ENCODE results near the gene OR8J1. TPM values are rescaled to one million over a fixed set of nuclear protein-coding genes. Genes with fewer than 3 reads are reported as not detected.
"Not testable (repeated sequence)": the region's sequence is repeated elsewhere in the genome, so short reads cannot be mapped to it uniquely, and the experiment has no call there.

OR8J1 gene
- total and polyA plus RNA-seq, 9 donors: not detected

DNA sequence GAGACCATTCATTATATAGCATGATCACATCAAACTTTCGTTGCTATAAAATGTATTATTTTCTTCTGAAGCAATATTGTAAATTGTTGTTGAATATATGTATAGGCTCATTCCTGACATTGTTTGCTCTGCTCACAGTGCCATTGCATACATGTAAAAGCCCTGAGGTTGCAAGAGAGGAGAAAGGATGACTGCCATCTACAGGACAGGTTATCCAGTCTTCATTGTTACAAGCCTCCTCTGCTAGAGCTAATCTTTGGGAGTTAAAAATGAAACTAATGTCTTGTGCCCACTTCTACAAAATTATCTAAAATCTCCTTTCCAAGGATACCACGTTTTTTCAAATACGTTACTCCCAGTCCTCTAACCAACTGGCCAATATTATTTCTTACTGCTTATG lies 42.0 kb downstream of the OR8J1 start:
- Histone ChIP-seq H3K4me1 (ENCODE audit: control insufficient read depth, insufficient read depth, low read length) (no peaks in the 10 kb centered on the region), H3K27ac (ENCODE audit: low read length) (no peak overlapping the region), H3K36me3 (ENCODE audit: control insufficient read depth, insufficient read depth, low read length) (no peaks in the 10 kb centered on the region), H3K27me3 (ENCODE audit: control insufficient read depth, insufficient read depth, low read length) (no peaks in the 10 kb centered on the region), H3K9me3 (replicated peaks; ENCODE audit: control insufficient read depth, low read depth, low read length) (peaks cover 9% of the 10 kb centered on the region), H3K4me3 (ENCODE audit: low read length) (no peak overlapping the region)
- DNase-seq: no peak
- 61% methylated on average over 2 of the region's 3 CpGs for WGBS (ENCODE audit: insufficient coverage)

DNA sequence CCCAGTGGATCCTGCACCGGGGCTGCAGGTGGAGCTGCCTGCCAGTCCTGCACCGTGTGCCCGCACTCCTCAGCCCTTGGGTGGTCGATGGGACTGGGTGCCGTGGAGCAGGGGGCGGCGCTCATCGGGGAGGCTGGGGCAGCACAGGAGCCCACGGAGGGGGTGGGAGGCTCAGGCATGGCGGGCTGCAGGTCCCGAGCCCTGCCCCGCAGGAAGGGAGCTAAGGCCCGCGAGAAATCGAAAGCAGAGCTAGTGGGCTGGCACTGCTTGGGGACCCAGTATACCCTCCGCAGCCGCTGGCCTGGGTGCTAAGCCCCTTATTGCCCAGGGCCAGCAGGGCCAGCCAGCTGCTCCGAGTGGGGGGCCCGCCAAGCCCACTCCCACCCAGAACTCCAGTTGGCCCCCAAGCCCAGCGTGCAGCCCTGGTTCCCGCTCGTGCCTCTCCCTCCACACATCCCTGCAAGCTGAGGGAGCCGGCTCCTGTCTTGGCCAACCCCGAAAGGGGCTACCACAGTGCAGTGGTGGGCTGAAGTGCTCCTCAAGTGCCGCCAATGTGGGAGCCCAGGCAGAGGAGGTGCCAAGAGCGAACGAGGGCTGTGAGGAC lies 47.9 kb downstream of the OR8J1 start:
- H3K27ac ChIP-seq (ENCODE audit: low read length); H3K4me1 ChIP-seq (ENCODE audit: control insufficient read depth, insufficient read depth, low read length); H3K36me3 ChIP-seq (ENCODE audit: control insufficient read depth, insufficient read depth, low read length); DNase-seq; H3K4me3 ChIP-seq (ENCODE audit: low read length); H3K27me3 ChIP-seq (ENCODE audit: control insufficient read depth, insufficient read depth, low read length): not testable (repeated sequence)
- H3K9me3 ChIP-seq (replicated peaks; ENCODE audit: control insufficient read depth, low read depth, low read length): peaks cover 19% of the 10 kb centered on the region
- WGBS (ENCODE audit: insufficient coverage): 95% methylated on average over 24 of the region's 27 CpGs

DNA sequence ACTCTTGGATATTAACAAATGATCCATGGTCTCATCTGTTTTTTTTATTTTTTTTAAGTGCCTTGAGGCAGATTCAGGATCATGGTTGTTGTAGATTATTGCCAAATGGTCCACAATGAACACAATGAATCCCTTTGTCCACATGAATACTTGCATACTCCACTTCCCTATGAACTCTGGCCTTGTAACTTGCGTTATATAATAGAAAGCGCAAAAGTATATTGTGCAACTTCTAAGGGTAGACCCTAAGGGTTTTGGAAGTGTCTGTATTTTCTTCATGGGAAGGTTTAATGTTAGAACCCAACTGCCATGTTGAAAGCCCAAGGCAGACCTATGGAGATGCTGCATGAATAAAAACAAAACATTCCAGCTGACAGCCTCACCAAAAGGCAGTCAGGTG lies 50.3 kb downstream of the OR8J1 start:
- no peak for DNase-seq
- H3K27ac ChIP-seq (ENCODE audit: low read length): no peak overlapping the region
- peaks cover 23% of the 10 kb centered on the region for H3K9me3 ChIP-seq (replicated peaks; ENCODE audit: control insufficient read depth, low read depth, low read length)
- WGBS (ENCODE audit: insufficient coverage): no CpG with 5 or more reads among the region's 2 CpGs
- no peaks in the 10 kb centered on the region for H3K4me1 ChIP-seq (ENCODE audit: control insufficient read depth, insufficient read depth, low read length)
- no peak overlapping the region for H3K4me3 ChIP-seq (ENCODE audit: low read length)
- no peaks in the 10 kb centered on the region for H3K36me3 ChIP-seq (ENCODE audit: control insufficient read depth, insufficient read depth, low read length)
- H3K27me3 ChIP-seq (ENCODE audit: control insufficient read depth, insufficient read depth, low read length): no peaks in the 10 kb centered on the region

DNA sequence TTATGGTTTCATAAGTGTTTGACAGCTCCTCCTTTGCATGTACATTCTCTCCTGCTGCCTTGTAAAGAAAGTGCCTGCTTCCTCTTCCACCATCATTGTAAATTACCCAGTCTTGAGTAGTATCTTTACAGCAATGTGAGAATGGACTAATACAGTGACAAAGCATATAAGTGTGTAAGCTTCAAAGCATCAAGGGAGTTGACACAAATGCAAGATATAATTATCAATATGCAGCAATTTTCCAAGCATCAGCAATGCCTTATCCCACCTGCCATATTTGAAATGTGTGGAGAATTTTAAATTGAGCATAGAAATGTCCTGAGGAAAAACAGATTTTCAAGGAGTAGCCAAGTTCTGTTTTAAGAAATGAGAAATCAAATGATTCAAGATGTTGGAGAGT lies 56.7 kb downstream of the OR8J1 start:
- H3K4me3 ChIP-seq (ENCODE audit: low read length): no peak overlapping the region
- no peak overlapping the region for H3K27ac ChIP-seq (ENCODE audit: low read length)
- H3K9me3 ChIP-seq (replicated peaks; ENCODE audit: control insufficient read depth, low read depth, low read length): peaks cover 14% of the 10 kb centered on the region
- H3K36me3 ChIP-seq (ENCODE audit: control insufficient read depth, insufficient read depth, low read length): no peaks in the 10 kb centered on the region
- DNase-seq: no peak
- no peaks in the 10 kb centered on the region for H3K27me3 ChIP-seq (ENCODE audit: control insufficient read depth, insufficient read depth, low read length)
- no peaks in the 10 kb centered on the region for H3K4me1 ChIP-seq (ENCODE audit: control insufficient read depth, insufficient read depth, low read length)

Other genes with a start within 250 kb of the OR8J1 start
- gene OR8H3, start 231.9 kb upstream of the OR8J1 start, total RNA-seq: not detected
- not detected for gene OR8H3, start 231.9 kb upstream of the OR8J1 start, polyA plus RNA-seq (ENCODE audit: insufficient read depth in 1 of 8, insufficient read length in 8 of 8, low replicate concordance in 1 of 8)
- gene OR8J3, start 214.1 kb upstream of the OR8J1 start, total RNA-seq: not detected
- gene OR8J3, start 214.1 kb upstream of the OR8J1 start, polyA plus RNA-seq (ENCODE audit: insufficient read depth in 1 of 8, insufficient read length in 8 of 8, low replicate concordance in 1 of 8): not detected
- gene OR8K5, start 194.0 kb upstream of the OR8J1 start, total RNA-seq: not detected
- gene OR8K5, start 194.0 kb upstream of the OR8J1 start, polyA plus RNA-seq (ENCODE audit: insufficient read depth in 1 of 8, insufficient read length in 8 of 8, low replicate concordance in 1 of 8): not detected
- not detected for gene OR5J2, start 177.7 kb upstream of the OR8J1 start, total RNA-seq
- gene OR5J2, start 177.7 kb upstream of the OR8J1 start, polyA plus RNA-seq (ENCODE audit: insufficient read depth in 1 of 8, insufficient read length in 8 of 8, low replicate concordance in 1 of 8): not detected
- not detected for gene OR5T2, start 120.0 kb upstream of the OR8J1 start, total RNA-seq
- gene OR5T2, start 120.0 kb upstream of the OR8J1 start, polyA plus RNA-seq (ENCODE audit: insufficient read depth in 1 of 8, insufficient read length in 8 of 8, low replicate concordance in 1 of 8): not detected
- gene OR5T3, start 102.0 kb upstream of the OR8J1 start, total RNA-seq: not detected
- not detected for gene OR5T3, start 102.0 kb upstream of the OR8J1 start, polyA plus RNA-seq (ENCODE audit: insufficient read depth in 1 of 8, insufficient read length in 8 of 8, low replicate concordance in 1 of 8)
- not detected for gene OR5T1, start 80.1 kb upstream of the OR8J1 start, total RNA-seq
- not detected for gene OR5T1, start 80.1 kb upstream of the OR8J1 start, polyA plus RNA-seq (ENCODE audit: insufficient read depth in 1 of 8, insufficient read length in 8 of 8, low replicate concordance in 1 of 8)
- gene OR8H1, start 62.0 kb upstream of the OR8J1 start, total RNA-seq: not detected
- gene OR8H1, start 62.0 kb upstream of the OR8J1 start, polyA plus RNA-seq (ENCODE audit: insufficient read depth in 1 of 8, insufficient read length in 8 of 8, low replicate concordance in 1 of 8): under 1 TPM in 1 of 8 donors, not detected in 7; 0.12 TPM
- not detected for gene OR8K3, start 39.1 kb upstream of the OR8J1 start, total RNA-seq
- not detected for gene OR8K3, start 39.1 kb upstream of the OR8J1 start, polyA plus RNA-seq (ENCODE audit: insufficient read depth in 1 of 8, insufficient read length in 8 of 8, low replicate concordance in 1 of 8)
- gene OR8K1, start 8.3 kb upstream of the OR8J1 start, total RNA-seq: not detected
- gene OR8K1, start 8.3 kb upstream of the OR8J1 start, polyA plus RNA-seq (ENCODE audit: insufficient read depth in 1 of 8, insufficient read length in 8 of 8, low replicate concordance in 1 of 8): not detected
- gene OR8U1, start 21.3 kb downstream of the OR8J1 start, total RNA-seq: not detected
- not detected for gene OR8U1, start 21.3 kb downstream of the OR8J1 start, polyA plus RNA-seq (ENCODE audit: insufficient read depth in 1 of 8, insufficient read length in 8 of 8, low replicate concordance in 1 of 8)
- gene OR5AL1, start 58.4 kb downstream of the OR8J1 start, total RNA-seq: not detected
- gene OR5AL1, start 58.4 kb downstream of the OR8J1 start, polyA plus RNA-seq (ENCODE audit: insufficient read depth in 1 of 8, insufficient read length in 8 of 8, low replicate concordance in 1 of 8): not detected
- not detected for gene OR5M3, start 119.1 kb downstream of the OR8J1 start, total RNA-seq
- gene OR5M3, start 119.1 kb downstream of the OR8J1 start, polyA plus RNA-seq (ENCODE audit: insufficient read depth in 1 of 8, insufficient read length in 8 of 8, low replicate concordance in 1 of 8): not detected
- not detected for gene OR5M8, start 137.1 kb downstream of the OR8J1 start, total RNA-seq
- not detected for gene OR5M8, start 137.1 kb downstream of the OR8J1 start, polyA plus RNA-seq (ENCODE audit: insufficient read depth in 1 of 8, insufficient read length in 8 of 8, low replicate concordance in 1 of 8)
- gene OR5M11, start 189.0 kb downstream of the OR8J1 start, total RNA-seq: not detected
- not detected for gene OR5M11, start 189.0 kb downstream of the OR8J1 start, polyA plus RNA-seq (ENCODE audit: insufficient read depth in 1 of 8, insufficient read length in 8 of 8, low replicate concordance in 1 of 8)
- gene OR5M10, start 223.4 kb downstream of the OR8J1 start, total RNA-seq: not detected
- not detected for gene OR5M10, start 223.4 kb downstream of the OR8J1 start, polyA plus RNA-seq (ENCODE audit: insufficient read depth in 1 of 8, insufficient read length in 8 of 8, low replicate concordance in 1 of 8)

Measured in muscle of leg (tissue), 11 donors.